ENCODE data around the gene NRN1L.

The NRN1L gene

GRCh38 chr16:67871256-67871655, 13.4 kb upstream of the NRN1L start:
- TF ChIP-seq CTCF (IDR thresholded peaks at IDR 0.05; ENCODE audit: insufficient read depth, low read depth, low read length, missing control alignments), result no peak
- no peak for DNase-seq (ENCODE audit: low read depth)
- H3K4me3 ChIP-seq (ENCODE audit: low read depth, low read length), result no peak overlapping the region

- no peak for TF ChIP-seq CTCF (IDR thresholded peaks at IDR 0.05; ENCODE audit: insufficient read depth, low read depth, low read length, missing control alignments)
- no peak for DNase-seq (ENCODE audit: low read depth)
- H3K4me3 ChIP-seq (ENCODE audit: low read depth, low read length), result no peak overlapping the region
These were observed 12.5 kb upstream of the NRN1L start for GRCh38 chr16:67872131-67872630.

- peak; percentile 91 for DNase-seq (ENCODE audit: low read depth)
- H3K4me3 ChIP-seq (ENCODE audit: low read depth, low read length), result peak within 1 kb of the TSS; percentile 95
- no peak for TF ChIP-seq CTCF (IDR thresholded peaks at IDR 0.05; ENCODE audit: insufficient read depth, low read depth, low read length, missing control alignments)
These were observed 11.9 kb upstream of the NRN1L start, which contains the start of gene EDC4 for GRCh38 chr16:67872631-67873434. TSS of gene EDC4 (plus strand) at chr16:67873052. CDS start at chr16:67873262, 210 bp downstream.

GRCh38 chr16:67873435-67874370, 11.0 kb upstream of the NRN1L start:
- no peak for TF ChIP-seq CTCF (IDR thresholded peaks at IDR 0.05; ENCODE audit: insufficient read depth, low read depth, low read length, missing control alignments)
- peak overlapping the region; percentile 95 for H3K4me3 ChIP-seq (ENCODE audit: low read depth, low read length)
- DNase-seq (ENCODE audit: low read depth), result no peak

- H3K4me3 ChIP-seq (ENCODE audit: low read depth, low read length), result peak overlapping the region; percentile 95
- DNase-seq (ENCODE audit: low read depth), result no peak
- no peak for TF ChIP-seq CTCF (IDR thresholded peaks at IDR 0.05; ENCODE audit: insufficient read depth, low read depth, low read length, missing control alignments)
These were observed 10.3 kb upstream of the NRN1L start for GRCh38 chr16:67874372-67874771.

GRCh38 chr16:67877064-67877463, 7.6 kb upstream of the NRN1L start:
- H3K4me3 ChIP-seq (ENCODE audit: low read depth, low read length), result no peak overlapping the region
- TF ChIP-seq CTCF (IDR thresholded peaks at IDR 0.05; ENCODE audit: insufficient read depth, low read depth, low read length, missing control alignments), result no peak
- DNase-seq (ENCODE audit: low read depth), result no peak

All from GM12865 (cell line).